ENCODE measurements around the gene CHN1.

Gene CHN1

DNA sequence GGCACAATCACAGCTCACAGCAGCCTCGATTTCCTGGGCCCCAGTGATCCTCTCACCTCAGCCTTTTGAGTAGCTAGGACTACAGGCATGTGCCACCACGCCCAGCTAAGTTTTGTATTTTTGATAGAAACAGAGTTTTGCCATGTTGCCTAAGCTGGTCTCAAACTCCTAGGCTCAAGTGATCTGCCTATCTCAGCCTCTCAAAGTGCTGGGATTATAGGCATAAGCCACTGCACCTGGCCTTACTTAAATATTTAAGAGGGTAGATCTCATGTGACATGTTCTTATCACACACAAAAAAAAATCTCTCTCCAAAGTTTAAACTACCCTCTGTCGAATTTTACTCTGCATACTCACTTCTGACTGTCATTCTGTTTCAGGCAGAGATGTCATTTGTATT lies 165.5 kb downstream of the CHN1 start:
- no peak overlapping the region for H4K8ac ChIP-seq (ENCODE audit: low read depth, low read length)
- WGBS (ENCODE audit: extremely low coverage, insufficient coverage, low lambda C conversion rate) = no CpG with 5 or more reads among the region's 3 CpGs
- no peak overlapping the region for H3K56ac ChIP-seq (ENCODE audit: low read length)
- no peak overlapping the region for H3K27ac ChIP-seq (ENCODE audit: low read depth, low read length)
- no peak overlapping the region for H3K4me3 ChIP-seq (ENCODE audit: low read length)
- H2BK5ac ChIP-seq (ENCODE audit: low read length) = no peak overlapping the region
- H2BK15ac ChIP-seq (replicated peaks; ENCODE audit: low read depth) = no peak overlapping the region
- H3K4ac ChIP-seq (ENCODE audit: low read depth, low read length) = no peak overlapping the region
- no peak overlapping the region for H3K9ac ChIP-seq (ENCODE audit: low read length)
- H3K23ac ChIP-seq (ENCODE audit: low read length) = no peak overlapping the region
- H3K4me2 ChIP-seq (ENCODE audit: low read length) = no peak overlapping the region
- H3K18ac ChIP-seq (ENCODE audit: low read length) = no peak overlapping the region
- H3K79me2 ChIP-seq (ENCODE audit: control insufficient read depth, insufficient read depth, low read length) = no peaks in the 10 kb centered on the region
- H3K79me1 ChIP-seq (ENCODE audit: low read length) = peaks cover 2% of the 10 kb centered on the region
- no peaks in the 10 kb centered on the region for H3K27me3 ChIP-seq (ENCODE audit: insufficient read depth, low read length, poor library complexity)
- H2AK5ac ChIP-seq (ENCODE audit: low read length) = no peak overlapping the region
- H2BK120ac ChIP-seq (ENCODE audit: low read depth, low read length) = no peak overlapping the region
- H3K36me3 ChIP-seq (ENCODE audit: control insufficient read depth, insufficient read depth, low read length) = no peaks in the 10 kb centered on the region
- DNase-seq = no peak
- H4K5ac ChIP-seq (ENCODE audit: low read length) = no peak overlapping the region
- H3K4me1 ChIP-seq (ENCODE audit: control insufficient read depth, low read depth, low read length) = peaks cover 10% of the 10 kb centered on the region

DNA sequence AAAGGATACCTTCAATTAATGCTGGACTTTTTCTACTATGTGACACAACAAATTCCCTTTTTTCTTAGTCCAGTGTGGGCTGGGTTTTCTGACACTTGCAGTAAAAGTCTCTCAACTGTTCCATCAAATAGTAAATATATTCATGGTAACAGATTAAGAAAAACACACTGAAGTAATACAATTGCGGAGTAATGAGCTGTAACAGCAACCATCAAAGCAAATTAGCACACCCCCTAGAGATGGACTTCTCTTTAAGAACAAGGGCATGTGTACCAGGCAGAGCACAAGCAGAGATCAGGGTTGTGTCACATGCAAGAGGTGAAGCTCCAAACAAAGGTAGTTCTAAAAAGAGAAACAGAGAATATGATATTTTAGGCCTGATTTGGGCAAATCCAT lies 168.2 kb downstream of the CHN1 start:
- Histone ChIP-seq H3K18ac (ENCODE audit: low read length) (no peak overlapping the region), H3K36me3 (ENCODE audit: control insufficient read depth, insufficient read depth, low read length) (no peaks in the 10 kb centered on the region), H3K4ac (ENCODE audit: low read depth, low read length) (no peak overlapping the region), H3K79me2 (ENCODE audit: control insufficient read depth, insufficient read depth, low read length) (no peaks in the 10 kb centered on the region), H2AK5ac (ENCODE audit: low read length) (no peak overlapping the region), H4K8ac (ENCODE audit: low read depth, low read length) (no peak overlapping the region), H2BK120ac (ENCODE audit: low read depth, low read length) (no peak overlapping the region), H3K23ac (ENCODE audit: low read length) (peak overlapping the region; percentile 9), H3K4me2 (ENCODE audit: low read length) (no peak overlapping the region), H3K4me3 (ENCODE audit: low read length) (no peak overlapping the region), H3K27ac (ENCODE audit: low read depth, low read length) (no peak overlapping the region), H3K4me1 (ENCODE audit: control insufficient read depth, low read depth, low read length) (peaks cover 10% of the 10 kb centered on the region), H3K56ac (ENCODE audit: low read length) (no peak overlapping the region), H4K5ac (ENCODE audit: low read length) (no peak overlapping the region), H3K79me1 (ENCODE audit: low read length) (peaks cover 2% of the 10 kb centered on the region), H2BK15ac (replicated peaks; ENCODE audit: low read depth) (no peak overlapping the region), H2BK5ac (ENCODE audit: low read length) (no peak overlapping the region), H3K27me3 (ENCODE audit: insufficient read depth, low read length, poor library complexity) (no peaks in the 10 kb centered on the region), H3K9ac (ENCODE audit: low read length) (no peak overlapping the region)
- no peak for DNase-seq
- no CpG with 5 or more reads among the region's 1 CpG for WGBS (ENCODE audit: extremely low coverage, insufficient coverage, low lambda C conversion rate)

DNA sequence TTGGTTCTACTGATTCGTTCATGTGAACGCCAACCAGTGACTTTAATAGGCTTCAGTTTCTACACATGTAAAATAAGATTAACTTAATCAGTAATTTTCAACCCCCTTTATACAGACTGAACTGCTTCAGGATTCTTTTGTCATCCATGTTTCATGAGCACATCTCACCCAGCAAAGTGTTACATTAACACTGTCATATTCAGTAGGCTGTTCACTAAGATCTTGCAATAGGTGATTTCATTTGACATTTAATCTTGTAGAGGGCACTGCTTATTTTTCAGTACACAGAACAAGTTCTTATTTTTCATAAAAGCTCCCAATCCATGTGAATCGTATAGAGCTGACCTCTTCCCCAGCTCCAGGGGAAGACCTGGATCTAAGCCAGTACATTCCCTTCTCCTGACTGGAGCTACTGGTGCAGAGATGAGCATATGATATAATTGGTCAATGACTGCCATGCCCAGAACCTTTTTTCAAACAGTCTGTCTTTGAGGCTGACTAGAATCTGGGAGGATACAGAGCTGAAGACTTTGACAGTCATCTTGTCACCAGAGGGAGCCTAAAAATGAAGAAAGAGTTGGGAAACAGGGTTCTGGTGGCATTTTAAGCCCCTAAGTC lies 168.7 kb downstream of the CHN1 start:
- peak overlapping the region; percentile 9 for H3K23ac ChIP-seq (ENCODE audit: low read length)
- no peak overlapping the region for H2BK120ac ChIP-seq (ENCODE audit: low read depth, low read length)
- H3K79me1 ChIP-seq (ENCODE audit: low read length) = peaks cover 2% of the 10 kb centered on the region
- no peak for DNase-seq
- H3K79me2 ChIP-seq (ENCODE audit: control insufficient read depth, insufficient read depth, low read length) = no peaks in the 10 kb centered on the region
- H3K4ac ChIP-seq (ENCODE audit: low read depth, low read length) = no peak overlapping the region
- H3K4me1 ChIP-seq (ENCODE audit: control insufficient read depth, low read depth, low read length) = peaks cover 10% of the 10 kb centered on the region
- H2BK5ac ChIP-seq (ENCODE audit: low read length) = no peak overlapping the region
- no peak overlapping the region for H4K8ac ChIP-seq (ENCODE audit: low read depth, low read length)
- no peak overlapping the region for H3K4me3 ChIP-seq (ENCODE audit: low read length)
- H3K18ac ChIP-seq (ENCODE audit: low read length) = peak overlapping the region; percentile 28
- no CpG with 5 or more reads among the region's 3 CpGs for WGBS (ENCODE audit: extremely low coverage, insufficient coverage, low lambda C conversion rate)
- H4K5ac ChIP-seq (ENCODE audit: low read length) = no peak overlapping the region
- no peaks in the 10 kb centered on the region for H3K27me3 ChIP-seq (ENCODE audit: insufficient read depth, low read length, poor library complexity)
- no peak overlapping the region for H2AK5ac ChIP-seq (ENCODE audit: low read length)
- no peak overlapping the region for H3K27ac ChIP-seq (ENCODE audit: low read depth, low read length)
- H3K4me2 ChIP-seq (ENCODE audit: low read length) = no peak overlapping the region
- no peak overlapping the region for H3K56ac ChIP-seq (ENCODE audit: low read length)
- H2BK15ac ChIP-seq (replicated peaks; ENCODE audit: low read depth) = no peak overlapping the region
- no peak overlapping the region for H3K9ac ChIP-seq (ENCODE audit: low read length)
- H3K36me3 ChIP-seq (ENCODE audit: control insufficient read depth, insufficient read depth, low read length) = no peaks in the 10 kb centered on the region

DNA sequence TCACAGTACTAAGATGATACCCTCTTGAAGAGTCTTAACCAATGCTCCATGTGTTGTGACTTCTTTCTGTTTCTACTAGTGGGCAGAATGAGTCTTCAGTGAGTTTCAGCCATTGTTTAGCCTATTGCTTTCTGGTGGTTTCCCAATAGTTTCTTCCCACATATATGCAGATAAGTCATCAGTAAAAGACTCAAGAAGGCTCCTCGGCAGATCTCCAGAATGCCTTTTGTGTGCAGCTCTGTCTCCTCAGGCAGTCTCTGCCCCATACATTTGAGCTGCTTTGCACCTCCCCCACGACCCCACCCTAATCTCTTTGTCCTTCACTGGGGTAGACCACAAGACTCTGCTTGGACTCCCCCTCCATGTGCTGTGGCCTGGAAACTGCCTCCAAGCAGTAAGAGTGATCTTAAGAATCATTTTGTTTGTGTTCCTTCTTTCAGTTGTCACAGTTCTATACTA lies 169.4 kb downstream of the CHN1 start:
- no peaks in the 10 kb centered on the region for H3K79me1 ChIP-seq (ENCODE audit: low read length)
- H3K9ac ChIP-seq (ENCODE audit: low read length) = no peak overlapping the region
- H3K23ac ChIP-seq (ENCODE audit: low read length) = no peak overlapping the region
- H3K27me3 ChIP-seq (ENCODE audit: insufficient read depth, low read length, poor library complexity) = no peaks in the 10 kb centered on the region
- no peak overlapping the region for H3K4me3 ChIP-seq (ENCODE audit: low read length)
- H2BK5ac ChIP-seq (ENCODE audit: low read length) = no peak overlapping the region
- H3K79me2 ChIP-seq (ENCODE audit: control insufficient read depth, insufficient read depth, low read length) = no peaks in the 10 kb centered on the region
- H3K36me3 ChIP-seq (ENCODE audit: control insufficient read depth, insufficient read depth, low read length) = no peaks in the 10 kb centered on the region
- H3K4me2 ChIP-seq (ENCODE audit: low read length) = no peak overlapping the region
- DNase-seq = peak; percentile 51
- no peak overlapping the region for H2BK15ac ChIP-seq (replicated peaks; ENCODE audit: low read depth)
- H2AK5ac ChIP-seq (ENCODE audit: low read length) = no peak overlapping the region
- H3K27ac ChIP-seq (ENCODE audit: low read depth, low read length) = no peak overlapping the region
- H3K56ac ChIP-seq (ENCODE audit: low read length) = no peak overlapping the region
- H2BK120ac ChIP-seq (ENCODE audit: low read depth, low read length) = no peak overlapping the region
- H3K18ac ChIP-seq (ENCODE audit: low read length) = no peak overlapping the region
- H4K5ac ChIP-seq (ENCODE audit: low read length) = no peak overlapping the region
- no peak overlapping the region for H3K4ac ChIP-seq (ENCODE audit: low read depth, low read length)
- H4K8ac ChIP-seq (ENCODE audit: low read depth, low read length) = no peak overlapping the region
- WGBS (ENCODE audit: extremely low coverage, insufficient coverage, low lambda C conversion rate) = no CpG with 5 or more reads among the region's 2 CpGs
- peaks cover 10% of the 10 kb centered on the region for H3K4me1 ChIP-seq (ENCODE audit: control insufficient read depth, low read depth, low read length)

DNA sequence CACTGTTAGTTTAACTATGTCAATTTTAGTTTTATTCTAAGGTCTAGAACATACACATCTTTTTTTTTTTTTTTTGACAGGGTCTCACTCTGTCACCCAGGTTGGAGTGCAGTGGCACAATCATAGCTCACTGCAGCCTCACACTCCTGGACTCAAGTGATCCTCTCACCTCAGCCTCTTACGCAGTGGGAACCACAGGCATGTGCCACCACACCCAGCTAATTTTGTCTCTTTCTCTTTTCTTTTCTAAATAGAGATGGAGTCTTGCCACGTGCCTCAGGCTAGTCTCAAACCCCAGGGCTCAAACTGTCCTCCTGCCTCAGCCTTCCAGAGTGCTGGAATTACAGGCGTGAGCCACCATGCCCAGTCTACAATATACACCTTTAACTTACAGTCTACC lies 171.4 kb downstream of the CHN1 start:
- WGBS (ENCODE audit: extremely low coverage, insufficient coverage, low lambda C conversion rate) = no CpG with 5 or more reads among the region's 3 CpGs
- H2BK15ac ChIP-seq (replicated peaks; ENCODE audit: low read depth) = no peak overlapping the region
- no peaks in the 10 kb centered on the region for H3K79me1 ChIP-seq (ENCODE audit: low read length)
- H3K18ac ChIP-seq (ENCODE audit: low read length) = no peak overlapping the region
- no peak overlapping the region for H2AK5ac ChIP-seq (ENCODE audit: low read length)
- H3K4ac ChIP-seq (ENCODE audit: low read depth, low read length) = no peak overlapping the region
- H3K4me2 ChIP-seq (ENCODE audit: low read length) = no peak overlapping the region
- H3K27ac ChIP-seq (ENCODE audit: low read depth, low read length) = no peak overlapping the region
- no peaks in the 10 kb centered on the region for H3K36me3 ChIP-seq (ENCODE audit: control insufficient read depth, insufficient read depth, low read length)
- no peak overlapping the region for H2BK5ac ChIP-seq (ENCODE audit: low read length)
- no peak overlapping the region for H4K8ac ChIP-seq (ENCODE audit: low read depth, low read length)
- H3K4me3 ChIP-seq (ENCODE audit: low read length) = no peak overlapping the region
- H3K23ac ChIP-seq (ENCODE audit: low read length) = no peak overlapping the region
- H3K79me2 ChIP-seq (ENCODE audit: control insufficient read depth, insufficient read depth, low read length) = no peaks in the 10 kb centered on the region
- no peaks in the 10 kb centered on the region for H3K27me3 ChIP-seq (ENCODE audit: insufficient read depth, low read length, poor library complexity)
- H4K5ac ChIP-seq (ENCODE audit: low read length) = no peak overlapping the region
- DNase-seq = no peak
- no peak overlapping the region for H3K9ac ChIP-seq (ENCODE audit: low read length)
- H3K4me1 ChIP-seq (ENCODE audit: control insufficient read depth, low read depth, low read length) = peaks cover 10% of the 10 kb centered on the region
- H3K56ac ChIP-seq (ENCODE audit: low read length) = no peak overlapping the region
- H2BK120ac ChIP-seq (ENCODE audit: low read depth, low read length) = no peak overlapping the region

DNA sequence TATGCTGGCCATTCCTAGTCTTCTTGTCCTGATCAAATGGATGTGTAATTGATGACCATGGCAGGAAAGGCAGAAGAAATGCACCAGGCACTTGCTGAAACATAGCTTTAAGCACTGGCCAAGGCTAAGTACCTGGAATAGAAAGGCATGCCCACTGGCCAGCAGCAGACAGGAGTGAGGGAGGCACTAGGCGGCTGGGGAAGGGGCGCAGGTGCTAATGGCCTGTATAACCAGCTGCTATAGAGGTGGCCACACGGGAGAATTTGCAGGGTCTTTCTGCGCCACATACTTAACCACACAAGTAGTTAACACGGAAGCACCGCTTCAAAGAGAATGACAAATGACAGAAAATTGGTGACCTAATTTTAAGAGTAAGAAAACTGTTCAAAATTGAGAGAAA lies 174.6 kb downstream of the CHN1 start:
- no peak overlapping the region for H2BK15ac ChIP-seq (replicated peaks; ENCODE audit: low read depth)
- no peaks in the 10 kb centered on the region for H3K79me2 ChIP-seq (ENCODE audit: control insufficient read depth, insufficient read depth, low read length)
- H3K4me2 ChIP-seq (ENCODE audit: low read length) = no peak overlapping the region
- no peak overlapping the region for H3K4ac ChIP-seq (ENCODE audit: low read depth, low read length)
- no peak overlapping the region for H4K8ac ChIP-seq (ENCODE audit: low read depth, low read length)
- H3K4me3 ChIP-seq (ENCODE audit: low read length) = no peak overlapping the region
- no peak overlapping the region for H2BK5ac ChIP-seq (ENCODE audit: low read length)
- no peaks in the 10 kb centered on the region for H3K27me3 ChIP-seq (ENCODE audit: insufficient read depth, low read length, poor library complexity)
- no peaks in the 10 kb centered on the region for H3K36me3 ChIP-seq (ENCODE audit: control insufficient read depth, insufficient read depth, low read length)
- H4K5ac ChIP-seq (ENCODE audit: low read length) = no peak overlapping the region
- peaks cover 8% of the 10 kb centered on the region for H3K4me1 ChIP-seq (ENCODE audit: control insufficient read depth, low read depth, low read length)
- H3K79me1 ChIP-seq (ENCODE audit: low read length) = no peaks in the 10 kb centered on the region
- no peak overlapping the region for H3K23ac ChIP-seq (ENCODE audit: low read length)
- no peak overlapping the region for H2BK120ac ChIP-seq (ENCODE audit: low read depth, low read length)
- H3K9ac ChIP-seq (ENCODE audit: low read length) = no peak overlapping the region
- H3K27ac ChIP-seq (ENCODE audit: low read depth, low read length) = no peak overlapping the region
- WGBS (ENCODE audit: extremely low coverage, insufficient coverage, low lambda C conversion rate) = no CpG with 5 or more reads among the region's 6 CpGs
- DNase-seq = no peak
- H2AK5ac ChIP-seq (ENCODE audit: low read length) = no peak overlapping the region
- no peak overlapping the region for H3K56ac ChIP-seq (ENCODE audit: low read length)
- H3K18ac ChIP-seq (ENCODE audit: low read length) = no peak overlapping the region
